Caco-2 (cell line): ENCODE results near the gene PRX. TPM values are rescaled to one million over a fixed set of nuclear protein-coding genes. Genes with fewer than 3 reads are reported as not detected.

Experiments
- BruUV-seq: library from RNA; stranded (reverse); fragments of 400-500 nt; replicated peaks from 2 replicates; lab custom pipeline; 2021; lab: Mats Ljungman, UMichigan
- CTCF ChIA-PET: fragments of 300-600 bp; sonication (Branson Sonifier 250); formaldehyde crosslinking; loops from one replicate; lab custom pipeline; 2022; ENCODE audit warnings: antibody characterized with exemption; lab: Charles Lee
- POLR2A ChIA-PET: fragments of 300-600 bp; sonication (Branson Sonifier 250); formaldehyde crosslinking; loops from one replicate; lab custom pipeline; 2022; ENCODE audit warnings: antibody characterized with exemption; lab: Charles Lee
- DNase-seq, 2 experiments: peaks; one replicate each; pipeline versions ENCODE4 v3.0.0 to v3.0.0-alpha.2; 2020 to 2022
- H3K27me3 ChIP-seq: replicated peaks from 2 replicates; pipeline ENCODE4 v1.6.0; 2011; ENCODE audit warnings: low read length; ENCODE audit not compliant: control insufficient read depth, insufficient read depth
- H3K36me3 ChIP-seq: 2 replicates; pipeline ENCODE4 v1.5.1; 2011; ENCODE audit warnings: low read length; ENCODE audit not compliant: control insufficient read depth, insufficient read depth
- H3K4me1 ChIP-seq: fragments of 250-450 bp; sonication (Bioruptor Pico); 2 replicates; pipeline ENCODE4 v1.5.1; 2020; ENCODE audit warnings: mild to moderate bottlenecking
- H3K4me3 ChIP-seq: 2 replicates; pipeline ENCODE4 v1.5.1; 2011; ENCODE audit warnings: low read depth, mild to moderate bottlenecking, control low read depth, low read length
- H3K9me3 ChIP-seq: fragments of 250-450 bp; sonication (Bioruptor Pico); 2 replicates; pipeline ENCODE4 v1.5.1; 2020; ENCODE audit warnings: mild to moderate bottlenecking, moderate library complexity
- H3K27ac Mint-ChIP-seq: one replicate; pipeline ENCODE4 v1.8.0; 2022; ENCODE audit warnings: mixed read lengths; ENCODE audit not compliant: unreplicated experiment
- H3K27me3 Mint-ChIP-seq: one replicate; pipeline ENCODE4 v1.8.0; 2022; ENCODE audit warnings: mixed read lengths; ENCODE audit not compliant: insufficient read depth, unreplicated experiment
- H3K36me3 Mint-ChIP-seq: one replicate; pipeline ENCODE4 v1.8.0; 2022; ENCODE audit warnings: mild to moderate bottlenecking, mixed read lengths; ENCODE audit not compliant: insufficient read depth, unreplicated experiment
- H3K4me1 Mint-ChIP-seq: one replicate; pipeline ENCODE4 v1.8.0; 2022; ENCODE audit warnings: low read depth, mixed read lengths; ENCODE audit not compliant: unreplicated experiment
- H3K4me3 Mint-ChIP-seq: one replicate; pipeline ENCODE4 v1.8.0; 2022; ENCODE audit warnings: mild to moderate bottlenecking, moderate library complexity, mixed read lengths; ENCODE audit not compliant: unreplicated experiment
- H3K9me3 Mint-ChIP-seq: one replicate; pipeline ENCODE4 v1.8.0; 2022; ENCODE audit warnings: mixed read lengths; ENCODE audit not compliant: unreplicated experiment
- CTCF ChIP-seq, 2 experiments: fragments of 200-600 bp in 1 of 2; IDR thresholded peaks; 1 replicate in 1 of 2; 2 replicates in 1 of 2; pipeline versions ENCODE4 v1.5.1 to v1.8.0; 2011 to 2022; ENCODE audit warnings: antibody characterized with exemption in 1 of 2, control low read depth in 1 of 2, inconsistent platforms in 1 of 2, low read depth in 1 of 2, low read length in 1 of 2, mild to moderate bottlenecking in 1 of 2, moderate library complexity in 1 of 2; ENCODE audit not compliant: insufficient read depth in 1 of 2, severe bottlenecking in 1 of 2, unreplicated experiment in 1 of 2
- intact Hi-C: fragments of 100-400 bp; cut with micrococcal nuclease; formaldehyde crosslinking; loops from one replicate; pipeline ENCODE4 v1.10.0; 2022; ENCODE audit not compliant: unreplicated experiment
- total RNA-seq: library from RNA; stranded (reverse); gene quantifications from 2 replicates; pipeline ENCODE4 v1.2.3, GENCODE V29; 2022

Gene PRX
- total RNA-seq, 1 experiment from 2014 or later: 2.5 TPM

DNA sequence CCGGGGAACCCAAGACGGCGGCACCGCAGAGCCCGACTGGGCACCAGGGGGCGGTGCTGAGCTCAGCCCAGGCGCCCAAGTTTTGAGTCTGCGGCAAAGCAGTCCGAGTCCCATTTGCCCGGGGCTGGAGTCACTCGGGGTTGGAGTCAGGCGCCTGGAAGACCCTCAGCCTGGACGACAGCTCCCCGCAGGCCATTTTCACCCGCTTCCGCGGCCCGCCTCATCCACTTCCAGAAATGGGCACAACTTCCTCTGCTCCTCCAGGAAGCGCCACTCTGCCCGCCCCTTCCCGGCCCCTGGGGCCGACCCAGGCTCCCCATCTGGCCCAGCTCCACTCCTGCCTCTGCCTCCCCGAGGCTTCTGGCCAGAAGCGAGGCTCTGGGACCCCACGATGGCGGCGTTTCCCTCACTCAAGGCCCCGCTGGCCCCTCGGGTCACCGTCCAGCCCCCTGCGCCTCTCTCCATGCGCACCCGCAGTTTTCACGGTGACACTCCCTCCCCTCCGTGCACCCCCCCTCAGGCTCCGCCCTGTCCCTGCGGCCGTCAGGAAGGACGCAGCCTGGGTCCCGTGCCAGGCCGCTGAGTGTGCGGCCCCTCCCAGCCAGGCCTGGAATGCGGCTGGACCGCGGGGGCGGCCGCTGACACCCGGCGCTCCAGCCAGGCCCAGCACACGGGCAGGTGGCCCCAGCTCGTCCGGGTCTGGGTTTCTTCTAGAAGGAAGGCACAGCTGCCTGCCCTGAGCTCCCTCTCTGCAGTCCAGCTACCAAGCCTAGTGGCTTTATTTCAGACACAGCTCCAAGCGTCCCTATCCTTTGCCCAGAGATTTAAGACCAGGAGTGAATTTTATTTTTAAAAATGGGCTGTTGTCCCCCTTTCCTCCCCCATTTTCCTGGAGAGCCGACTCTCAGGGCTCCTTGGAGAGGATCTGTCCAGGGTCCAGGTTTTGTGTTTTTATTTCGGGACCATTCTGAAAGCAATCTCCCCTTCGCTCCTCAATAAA lies 7.9 kb upstream of the PRX start:
- peak; percentile 97 to 99 for TF ChIP-seq CTCF (IDR thresholded peaks at IDR 0.05; ENCODE audit: insufficient read depth in 1 of 2, low read depth in 1 of 2, low read length in 1 of 2, severe bottlenecking in 1 of 2, unreplicated experiment in 1 of 2)
- Histone ChIP-seq H3K27me3 (no peaks in the 10 kb centered on the region), H3K36me3 (no peaks in the 10 kb centered on the region; the same call in 1 of the 2 replicates), H3K9me3 (no peaks in the 10 kb centered on the region), H3K4me3 (peak overlapping the region; percentile 57), H3K4me1 (0 out of 2 replicates have a peak, but pooled peaks cover 4% of the 10 kb centered on the region)
- ChIA-PET CTCF (interaction anchor here (0.6 to 2.6 kb wide), 27 partner anchors 11 to 1118 kb away, joined by 3 to 24 read pairs (median 4); partner anchors contain the start of genes BLVRB, C19orf47, PLD3 and SERTAD3), POLR2A (interaction anchor here (0.6 to 1.9 kb wide), 21 partner anchors 8 to 1572 kb away, joined by 3 to 45 read pairs (median 8); partner anchors contain the start of genes BLVRB, C19orf47, PLD3 and PRX)
- Mint-ChIP-seq H3K4me3 (peak overlapping the region; percentile 81), H3K27me3 (no peaks in the 10 kb centered on the region), H3K9me3 (no peaks in the 10 kb centered on the region), H3K36me3 (peaks cover 23% of the 10 kb centered on the region), H3K27ac (peak overlapping the region; percentile 92), H3K4me1 (peaks cover 15% of the 10 kb centered on the region)
- peak; percentile 95 to 96 for DNase-seq
- intact Hi-C loops: loop anchor here (1.0 to 2.0 kb wide), 3 partner anchors 16 to 72 kb away; partner anchors contain the start of genes C19orf47 and PLD3
- no TSS peak for BruUV-seq

GRCh38 chr19:40420451-40420765 lies 7.2 kb upstream of the PRX start:
- intact Hi-C loops: loop anchor here (2.0 kb wide), 2 partner anchors 16 to 72 kb away; partner anchors contain the start of genes C19orf47 and PLD3
- peaks cover 15% of the 10 kb centered on the region for H3K4me1 Mint-ChIP-seq
- H3K4me3 ChIP-seq: peak overlapping the region; percentile 57

More at GRCh38 chr19:40420451-40420765, 7.2 kb upstream of the PRX start:
- Mint-ChIP-seq H3K27ac (peak overlapping the region; percentile 92), H3K9me3 (no peaks in the 10 kb centered on the region), H3K27me3 (no peaks in the 10 kb centered on the region), H3K4me3 (peak overlapping the region; percentile 81), H3K36me3 (peaks cover 17% of the 10 kb centered on the region)
- H3K27me3 ChIP-seq: no peaks in the 10 kb centered on the region
- TF ChIP-seq CTCF (IDR thresholded peaks at IDR 0.05; ENCODE audit: insufficient read depth in 1 of 2, low read depth in 1 of 2, low read length in 1 of 2, severe bottlenecking in 1 of 2, unreplicated experiment in 1 of 2): no peak
- DNase-seq: no peak
- no peaks in the 10 kb centered on the region; the same call in 1 of the 2 replicates for H3K36me3 ChIP-seq
- H3K4me1 ChIP-seq: 0 out of 2 replicates have a peak, but pooled peaks cover 4% of the 10 kb centered on the region
- CTCF ChIA-PET: interaction anchor here (0.6 to 2.6 kb wide), 23 partner anchors 10 to 1117 kb away, joined by 3 to 24 read pairs (median 5); partner anchors contain the start of genes BLVRB, C19orf47, PLD3 and SERTAD3
- POLR2A ChIA-PET: interaction anchor here (0.6 to 1.9 kb wide), 18 partner anchors 10 to 984 kb away, joined by 3 to 45 read pairs (median 8); partner anchors contain the start of genes BLVRB, C19orf47, PLD3 and RPS16
- no TSS peak for BruUV-seq
- no peaks in the 10 kb centered on the region for H3K9me3 ChIP-seq
